HG03060 (cell line): ENCODE measurements around the gene MRGPRX3.

Experiments
- ATAC-seq: cut with Tn5 transposase; IDR thresholded peaks from one replicate; pipeline ENCODE4 v1.9.1; 2021; ENCODE audit warnings: low read depth, moderate number of reproducible peaks; ENCODE audit not compliant: unreplicated experiment

Gene MRGPRX3

DNA sequence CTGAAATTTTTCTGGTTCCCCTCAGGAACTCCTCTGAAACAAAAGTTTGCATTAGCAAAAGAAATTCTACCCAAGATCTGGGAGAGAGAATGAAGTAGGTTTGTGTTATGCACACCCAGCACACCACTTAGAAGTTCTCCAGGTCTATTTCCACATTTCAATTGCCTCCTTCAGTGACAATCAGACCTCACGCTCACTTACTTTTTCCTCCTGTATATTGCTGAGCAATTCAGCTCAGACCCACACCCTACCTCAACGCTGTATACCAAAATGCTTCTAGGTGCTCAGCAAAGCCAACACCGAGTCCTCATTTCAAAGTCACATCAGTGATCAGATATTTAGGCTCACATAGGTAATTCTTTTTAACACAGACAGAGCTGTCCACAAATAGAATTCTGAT lies 19.2 kb downstream of the MRGPRX3 start:
- no peak for ATAC-seq

DNA sequence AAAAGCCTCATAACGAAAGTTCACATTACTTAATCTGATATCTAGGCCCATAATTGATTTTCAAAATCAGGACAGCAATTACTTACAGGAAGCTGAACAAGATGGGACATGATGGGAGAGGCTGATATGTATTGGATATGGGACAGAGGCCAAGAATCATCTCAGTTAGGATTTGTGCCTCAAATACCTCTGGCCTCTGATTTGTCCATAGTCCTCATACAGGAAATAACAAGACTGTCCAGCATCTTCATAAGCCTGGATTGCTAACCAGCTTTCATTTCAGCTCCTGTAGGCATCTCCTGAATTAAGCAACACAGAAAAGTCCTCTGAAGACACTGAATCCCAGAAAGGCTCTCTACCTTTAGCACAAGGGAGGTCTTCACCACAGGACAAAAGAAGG lies 36.0 kb downstream of the MRGPRX3 start:
- ATAC-seq: no peak

DNA sequence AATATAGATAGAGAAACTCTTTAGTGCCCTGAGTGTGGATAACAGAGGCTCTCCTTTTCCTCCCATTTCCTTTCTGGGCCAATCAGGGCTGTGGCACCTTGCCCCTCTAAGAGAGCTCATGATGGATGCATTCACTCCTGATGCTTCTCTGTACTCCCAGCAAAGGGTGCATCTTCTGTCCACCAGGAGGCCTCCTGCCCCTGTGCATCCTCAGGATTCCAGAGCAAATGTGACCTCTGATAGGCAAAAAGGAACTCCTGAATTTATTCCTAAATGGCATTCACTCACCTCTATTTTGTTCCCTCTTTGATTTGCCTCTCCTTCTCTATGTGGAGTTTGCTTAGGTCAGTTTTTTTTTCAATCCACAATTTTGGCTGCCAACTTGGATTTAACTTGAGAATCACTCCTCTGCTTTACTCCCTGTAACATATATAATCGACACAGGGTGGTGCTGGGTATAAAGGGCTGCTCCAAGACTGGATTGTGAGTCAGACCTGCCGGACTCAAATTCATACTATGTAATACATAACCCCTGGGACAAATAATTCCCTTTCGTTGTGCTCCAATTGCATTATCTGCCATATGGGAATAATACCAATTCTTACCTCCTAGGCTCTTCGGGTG lies 39.1 kb downstream of the MRGPRX3 start:
- ATAC-seq: no peak

DNA sequence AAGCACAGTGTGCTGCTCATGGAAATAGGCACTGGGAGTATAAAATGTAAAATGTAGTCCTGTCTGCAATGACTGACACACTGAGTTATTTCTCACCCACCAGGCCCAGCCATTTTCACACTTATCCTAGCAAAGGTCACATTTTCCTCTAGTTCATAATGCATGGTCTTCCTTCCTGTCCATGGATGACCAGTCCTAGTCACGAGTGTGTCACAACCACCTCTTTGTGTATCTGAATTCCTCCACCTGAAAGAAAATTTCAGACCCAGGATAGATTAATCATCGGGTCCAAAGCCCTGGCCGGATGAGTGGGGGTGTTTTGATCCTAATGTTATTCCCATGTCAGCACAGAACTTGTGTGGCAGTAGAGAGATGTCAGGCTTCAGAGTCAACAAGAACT lies 40.3 kb downstream of the MRGPRX3 start, which contains the start of gene MRGPRX4:
MRGPRX4 (plus strand) TSS at position 172 of the 400 bp plus-strand sequence. CDS start 420 bp downstream, outside the sequence.
- ATAC-seq: no peak

DNA sequence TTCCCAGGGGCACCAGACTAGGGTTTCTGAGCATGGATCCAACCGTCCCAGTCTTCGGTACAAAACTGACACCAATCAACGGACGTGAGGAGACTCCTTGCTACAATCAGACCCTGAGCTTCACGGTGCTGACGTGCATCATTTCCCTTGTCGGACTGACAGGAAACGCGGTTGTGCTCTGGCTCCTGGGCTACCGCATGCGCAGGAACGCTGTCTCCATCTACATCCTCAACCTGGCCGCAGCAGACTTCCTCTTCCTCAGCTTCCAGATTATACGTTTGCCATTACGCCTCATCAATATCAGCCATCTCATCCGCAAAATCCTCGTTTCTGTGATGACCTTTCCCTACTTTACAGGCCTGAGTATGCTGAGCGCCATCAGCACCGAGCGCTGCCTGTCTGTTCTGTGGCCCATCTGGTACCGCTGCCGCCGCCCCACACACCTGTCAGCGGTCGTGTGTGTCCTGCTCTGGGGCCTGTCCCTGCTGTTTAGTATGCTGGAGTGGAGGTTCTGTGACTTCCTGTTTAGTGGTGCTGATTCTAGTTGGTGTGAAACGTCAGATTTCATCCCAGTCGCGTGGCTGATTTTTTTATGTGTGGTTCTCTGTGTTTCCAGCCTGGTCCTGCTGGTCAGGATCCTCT lies 41.0 kb downstream of the MRGPRX3 start:
- no peak for ATAC-seq
